Posterior vena cava (tissue), 2 donors: ENCODE measurements around the gene MEX3B. TPM values are rescaled to one million over a fixed set of nuclear protein-coding genes. Genes with fewer than 3 reads are reported as not detected.

ENCODE experiments used
- DNase-seq: peaks from one replicate; pipeline ENCODE4 v3.0.0-alpha.2; 2020; ENCODE audit warnings: low spot score
- intact Hi-C, 2 donors: fragments of 100-400 bp; cut with DNase I; formaldehyde crosslinking; loops; one replicate each; pipeline versions ENCODE4 v1.14.1 to v1.14.2; 2022 to 2023
- long read RNA-seq, 2 donors: library from polyadenylated mRNA; unstranded; transcript quantifications; one replicate each; pipeline ENCODE4 v2.0.0, GENCODE V29; 2020 to 2021
- total RNA-seq, 2 donors: library from RNA; stranded (reverse); fragmentation: NEBNext Ultra II Directional; extraction: Animal tissue kit (Norgen Biotek cat#: 25700); gene quantifications; one replicate each; pipeline ENCODE4 v1.2.1, GENCODE V29; 2021
- donor health status: DM: yes; HTN: yes; CAD: no.
- donor health status: DM: yes; HTN: yes; CAD: no.

Gene MEX3B
- total RNA-seq, result 1 to 10 TPM; 2.4 to 2.7 TPM
- long read RNA-seq, donor 1, full-length matches to known transcripts, result 3 of 3 reads
- long read RNA-seq, donor 1, partial matches to known transcripts, result 0 of 3 reads
- long read RNA-seq, donor 1, other reads (novel, unspliced or antisense), result 0 of 3 reads
- long read RNA-seq, donor 2, full-length matches to known transcripts, result 3 of 3 reads
- long read RNA-seq, donor 2, partial matches to known transcripts, result 0 of 3 reads
- long read RNA-seq, donor 2, other reads (novel, unspliced or antisense), result 0 of 3 reads

GRCh38 chr15:82045892-82046665 is at the start of gene MEX3B:
TSS of gene MEX3B (minus strand) at chr15:82046018. CDS start at chr15:82045705, 313 bp downstream.
- intact Hi-C loops, result loop anchor here in 1 of 2 donors (5.0 kb wide), 1 partner anchor 564 kb away; no protein-coding TSS in a partner anchor
- DNase-seq, result peak; percentile 98

- no peak for DNase-seq
- intact Hi-C loops, result no loop called here
Observed at GRCh38 chr15:82093774-82094211, 48.0 kb upstream of the MEX3B start.

GRCh38 chr15:82093325-82093724 is 47.5 kb upstream of the MEX3B start:
- intact Hi-C loops, result no loop called here
- DNase-seq, result no peak

- DNase-seq, result no peak
- intact Hi-C loops, result no loop called here
Observed at GRCh38 chr15:82091636-82092140, 45.9 kb upstream of the MEX3B start.

- no peak for DNase-seq
- intact Hi-C loops, result no loop called here
Observed at GRCh38 chr15:82086243-82086995, 40.6 kb upstream of the MEX3B start.

- intact Hi-C loops, result no loop called here
- peak; percentile 73 for DNase-seq
Observed at GRCh38 chr15:82081914-82082762, 36.3 kb upstream of the MEX3B start.

GRCh38 chr15:82080774-82081173 is 35.0 kb upstream of the MEX3B start:
- DNase-seq, result peak; percentile 60
- intact Hi-C loops, result no loop called here

GRCh38 chr15:82079736-82080135 is 33.9 kb upstream of the MEX3B start:
- DNase-seq, result no peak
- intact Hi-C loops, result no loop called here

- DNase-seq, result no peak
- intact Hi-C loops, result no loop called here
Observed at GRCh38 chr15:82074610-82075009, 28.8 kb upstream of the MEX3B start.

- DNase-seq, result peak; percentile 57
Observed at GRCh38 chr15:82072926-82073537, 27.2 kb upstream of the MEX3B start.

GRCh38 chr15:82066455-82066854 is 20.6 kb upstream of the MEX3B start:
- DNase-seq, result peak; percentile 6
- intact Hi-C loops, result no loop called here

More at GRCh38 chr15:82072926-82073537, 27.2 kb upstream of the MEX3B start:
- intact Hi-C loops, result no loop called here

- intact Hi-C loops, result no loop called here
- DNase-seq, result peak; percentile 23
Observed at GRCh38 chr15:82064824-82065223, 19.0 kb upstream of the MEX3B start.

GRCh38 chr15:82062479-82063454 is 16.9 kb upstream of the MEX3B start:
- DNase-seq, result peak; percentile 25
- intact Hi-C loops, result no loop called here

- intact Hi-C loops, result no loop called here
- no peak for DNase-seq
Observed at GRCh38 chr15:82060817-82061216, 15.0 kb upstream of the MEX3B start.

GRCh38 chr15:82058517-82059204 is 12.8 kb upstream of the MEX3B start:
- intact Hi-C loops, result no loop called here

GRCh38 chr15:82058026-82058425 is 12.2 kb upstream of the MEX3B start:
- intact Hi-C loops, result no loop called here
- DNase-seq, result no peak

More at GRCh38 chr15:82058517-82059204, 12.8 kb upstream of the MEX3B start:
- no peak for DNase-seq
